ENCODE results near the gene ASB3.

DNA sequence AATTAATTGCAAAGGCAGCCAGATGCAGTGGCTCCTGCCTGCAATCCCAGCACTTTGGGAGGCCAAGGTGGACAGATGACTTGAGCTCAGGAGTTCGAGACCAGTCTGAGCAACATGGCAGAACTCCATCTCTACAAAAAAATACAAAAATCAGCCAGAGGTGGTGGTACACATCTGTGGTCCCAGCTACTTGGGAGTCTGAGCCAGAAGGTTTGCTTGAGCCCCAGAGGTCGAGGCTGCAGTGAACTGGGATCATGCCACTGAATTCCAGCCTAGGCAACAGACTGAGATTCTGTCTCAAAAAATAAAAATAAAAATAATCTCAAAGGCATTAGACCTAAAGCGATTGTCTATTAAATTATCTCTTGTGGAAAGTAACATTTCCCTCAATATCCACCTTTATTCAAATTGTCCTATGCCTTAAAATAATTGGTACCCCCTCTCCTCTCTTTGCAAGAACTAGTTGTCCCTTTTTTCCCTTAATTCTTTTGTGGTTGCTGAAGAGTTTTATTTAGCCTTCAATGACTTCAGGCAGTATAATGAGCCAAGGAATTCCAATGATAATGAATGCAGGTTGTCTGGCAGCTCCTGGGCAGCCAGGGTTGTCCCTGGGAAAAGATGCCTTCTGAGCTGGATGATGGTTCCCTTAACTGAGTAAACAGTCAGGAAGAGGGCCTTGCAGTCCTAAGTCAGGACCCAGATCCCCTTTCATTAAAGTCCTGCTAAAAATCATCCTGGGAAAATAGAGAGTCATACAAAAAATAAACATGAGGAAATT lies 40.8 kb upstream of the ASB3 start:
- TF ChIP-seq POLR2A (IDR thresholded peaks at IDR 0.05) = no peak
- TF ChIP-seq, protein P1, sequence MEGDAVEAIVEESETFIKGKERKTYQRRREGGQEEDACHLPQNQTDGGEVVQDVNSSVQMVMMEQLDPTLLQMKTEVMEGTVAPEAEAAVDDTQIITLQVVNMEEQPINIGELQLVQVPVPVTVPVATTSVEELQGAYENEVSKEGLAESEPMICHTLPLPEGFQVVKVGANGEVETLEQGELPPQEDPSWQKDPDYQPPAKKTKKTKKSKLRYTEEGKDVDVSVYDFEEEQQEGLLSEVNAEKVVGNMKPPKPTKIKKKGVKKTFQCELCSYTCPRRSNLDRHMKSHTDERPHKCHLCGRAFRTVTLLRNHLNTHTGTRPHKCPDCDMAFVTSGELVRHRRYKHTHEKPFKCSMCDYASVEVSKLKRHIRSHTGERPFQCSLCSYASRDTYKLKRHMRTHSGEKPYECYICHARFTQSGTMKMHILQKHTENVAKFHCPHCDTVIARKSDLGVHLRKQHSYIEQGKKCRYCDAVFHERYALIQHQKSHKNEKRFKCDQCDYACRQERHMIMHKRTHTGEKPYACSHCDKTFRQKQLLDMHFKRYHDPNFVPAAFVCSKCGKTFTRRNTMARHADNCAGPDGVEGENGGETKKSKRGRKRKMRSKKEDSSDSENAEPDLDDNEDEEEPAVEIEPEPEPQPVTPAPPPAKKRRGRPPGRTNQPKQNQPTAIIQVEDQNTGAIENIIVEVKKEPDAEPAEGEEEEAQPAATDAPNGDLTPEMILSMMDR (IDR thresholded peaks at IDR 0.05) = no peak
- no peak for TF ChIP-seq POLR2AphosphoS5 (IDR thresholded peaks at IDR 0.05)
- no peak for TF ChIP-seq EP300 (IDR thresholded peaks at IDR 0.05)
